GM21390 (cell line): ENCODE data around the gene TMEM186.
"Not testable (repeated sequence)": the region's sequence is repeated elsewhere in the genome, so short reads cannot be mapped to it uniquely, and the experiment has no call there.

Experiments used
- ATAC-seq: cut with Tn5 transposase; IDR thresholded peaks from one replicate; pipeline ENCODE4 v1.9.1; 2021; ENCODE audit not compliant: unreplicated experiment

TMEM186 gene

DNA sequence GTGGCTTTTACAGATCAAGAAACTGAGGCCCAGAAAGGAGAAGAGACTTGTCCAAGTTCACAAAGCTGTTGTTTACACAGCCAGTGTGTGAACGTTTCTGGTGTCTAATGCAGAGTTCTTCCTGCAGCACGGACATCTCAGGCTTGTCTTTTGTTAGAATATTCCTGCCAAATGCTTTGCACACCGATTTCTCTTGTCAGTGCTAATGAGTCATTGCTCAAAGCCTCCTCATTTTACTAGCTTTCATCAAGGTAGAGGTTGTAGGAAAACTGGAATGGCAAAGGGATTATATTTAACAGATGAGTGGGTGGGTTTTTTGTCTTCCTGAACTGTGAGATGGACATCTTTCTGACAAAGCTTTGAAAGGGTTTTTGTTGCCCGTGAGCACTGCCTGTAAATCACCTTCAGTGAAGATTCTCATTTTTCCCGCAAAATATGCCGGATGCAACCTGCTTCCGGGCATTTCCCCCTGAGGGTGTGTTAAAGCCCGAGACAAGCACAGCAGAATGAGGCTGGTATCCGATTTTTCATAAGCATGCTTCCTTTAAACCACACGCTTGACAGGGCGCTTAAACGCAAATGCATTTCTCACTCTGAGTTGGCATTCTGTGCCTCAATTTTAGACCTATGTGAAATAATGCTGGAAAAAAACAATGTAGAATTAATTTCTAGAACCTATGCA lies 14.9 kb upstream of the TMEM186 start:
- no peak for ATAC-seq

DNA sequence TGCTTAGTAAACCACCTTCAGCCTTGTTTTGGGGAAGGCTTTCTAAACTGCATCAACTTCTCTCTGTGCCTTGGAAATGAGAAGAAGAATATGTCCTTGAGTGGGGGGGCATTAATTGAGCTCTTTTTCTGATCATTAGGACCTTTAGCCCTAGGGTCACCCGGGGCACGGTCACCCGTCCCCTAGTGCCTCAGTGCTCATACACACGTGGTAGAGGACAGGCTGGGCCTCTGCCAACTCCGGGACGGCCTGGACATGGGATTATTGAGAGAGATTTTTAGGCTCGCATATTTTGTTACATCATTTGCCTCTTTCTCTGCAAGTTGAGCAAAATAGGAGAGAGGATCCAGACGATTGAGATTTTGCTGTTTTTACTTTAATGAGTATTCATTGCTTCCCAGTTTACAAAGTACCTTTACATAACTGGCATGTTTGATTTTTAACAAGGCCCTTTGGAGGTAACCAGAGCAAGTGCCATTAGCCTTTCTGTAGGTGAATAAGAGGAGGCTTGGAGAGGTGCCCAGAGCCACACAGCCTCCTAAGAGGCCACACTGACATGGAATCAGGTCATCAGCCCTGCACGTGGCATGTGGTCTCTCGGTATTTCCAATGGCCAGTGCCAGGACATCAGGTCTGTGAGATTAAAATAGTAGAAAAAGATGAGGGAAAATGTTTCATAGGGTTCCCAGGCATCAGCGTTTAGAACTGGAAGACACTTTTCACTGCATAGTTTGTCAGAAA lies 11.3 kb upstream of the TMEM186 start:
- no peak for ATAC-seq

DNA sequence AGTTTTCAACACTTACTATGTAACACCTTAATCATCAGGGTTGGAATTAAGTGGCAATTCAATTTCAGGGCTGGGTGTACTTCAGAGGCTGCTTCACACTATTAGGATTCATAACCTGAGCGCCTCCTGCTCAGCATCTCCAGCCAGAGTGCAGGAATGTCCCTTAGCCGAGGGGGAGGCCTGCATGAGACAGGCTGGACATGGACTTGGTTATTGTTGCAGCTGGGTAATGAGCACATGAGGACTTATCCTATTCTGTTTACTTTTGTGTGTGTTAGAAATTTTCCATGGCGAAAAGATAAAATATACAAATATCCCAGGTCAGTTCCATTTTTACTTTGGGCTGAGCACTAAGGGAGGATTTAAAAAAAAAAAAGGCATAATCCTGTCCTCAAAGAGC lies 10.6 kb upstream of the TMEM186 start:
- no peak for ATAC-seq

DNA sequence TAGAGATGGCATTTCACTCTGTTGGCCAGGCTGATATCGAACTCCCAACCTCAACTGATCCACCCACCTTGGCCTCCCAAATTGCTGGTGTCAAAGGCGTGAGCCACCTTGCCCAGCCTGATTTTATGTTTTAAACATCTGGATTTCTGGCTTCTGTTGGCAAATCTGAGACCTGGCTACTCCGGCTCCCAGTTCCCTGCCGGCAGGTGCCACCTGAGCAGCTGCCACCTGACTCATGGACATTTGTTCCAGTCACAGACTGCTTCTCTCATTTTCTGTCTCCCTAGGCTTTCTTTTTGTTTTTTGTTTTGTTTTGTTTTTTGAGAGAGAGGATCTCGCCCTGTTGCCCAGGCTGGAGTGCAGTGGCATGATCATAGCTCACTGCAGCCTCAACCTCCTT lies 9.8 kb upstream of the TMEM186 start:
- no peak for ATAC-seq

DNA sequence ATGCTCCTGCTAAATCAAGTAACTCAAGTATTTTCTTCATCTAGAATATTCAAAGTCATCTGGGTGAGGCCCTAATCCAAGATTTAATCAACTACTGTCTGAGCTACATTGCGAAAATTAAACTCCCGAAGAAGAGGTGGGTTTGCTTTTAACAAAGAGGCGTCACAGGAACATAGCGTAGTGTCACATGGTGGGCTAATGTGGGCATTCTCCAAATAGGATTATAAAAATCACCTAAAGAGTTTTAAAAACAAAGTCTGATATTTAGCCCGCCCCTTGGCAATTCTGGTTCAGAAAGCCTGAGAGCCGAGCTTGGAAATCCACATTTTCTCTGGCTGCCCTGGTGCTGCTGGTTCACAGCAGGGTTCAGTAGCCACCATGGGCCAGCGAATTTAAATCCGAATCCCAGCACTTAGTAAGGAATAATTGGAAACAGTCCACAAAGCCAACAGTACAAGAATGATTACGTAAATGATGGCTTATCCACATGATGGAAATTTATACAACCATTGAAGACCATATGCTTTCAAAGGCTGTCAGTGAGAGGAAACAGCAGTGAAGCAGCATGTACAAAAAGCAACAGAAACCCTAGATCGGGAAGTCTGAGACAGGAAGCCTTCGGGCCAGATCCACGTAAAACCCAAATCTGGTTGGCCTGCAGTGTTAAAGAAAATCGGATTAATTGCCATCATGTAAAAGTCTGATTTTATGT lies 9.0 kb upstream of the TMEM186 start:
- no peak for ATAC-seq

DNA sequence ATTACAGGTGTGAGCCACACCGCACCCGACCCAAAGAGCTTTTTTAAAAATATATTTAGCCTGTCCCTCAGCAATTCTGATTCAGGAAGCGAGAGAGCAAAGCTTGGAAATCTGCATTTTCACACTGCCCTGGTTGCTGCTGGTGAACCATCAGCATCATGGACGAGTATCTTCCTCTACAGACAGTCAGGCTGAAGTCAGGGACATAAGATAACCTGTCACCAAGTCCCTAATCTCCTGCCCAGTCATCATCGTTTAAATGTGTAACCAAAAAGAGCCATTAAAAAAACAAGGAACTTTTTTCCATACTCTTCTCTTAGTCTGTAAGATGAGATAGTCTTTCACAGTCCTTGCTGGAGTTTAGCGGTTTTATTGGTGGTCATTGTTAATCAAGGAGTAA lies 6.9 kb upstream of the TMEM186 start:
- ATAC-seq: no peak

DNA sequence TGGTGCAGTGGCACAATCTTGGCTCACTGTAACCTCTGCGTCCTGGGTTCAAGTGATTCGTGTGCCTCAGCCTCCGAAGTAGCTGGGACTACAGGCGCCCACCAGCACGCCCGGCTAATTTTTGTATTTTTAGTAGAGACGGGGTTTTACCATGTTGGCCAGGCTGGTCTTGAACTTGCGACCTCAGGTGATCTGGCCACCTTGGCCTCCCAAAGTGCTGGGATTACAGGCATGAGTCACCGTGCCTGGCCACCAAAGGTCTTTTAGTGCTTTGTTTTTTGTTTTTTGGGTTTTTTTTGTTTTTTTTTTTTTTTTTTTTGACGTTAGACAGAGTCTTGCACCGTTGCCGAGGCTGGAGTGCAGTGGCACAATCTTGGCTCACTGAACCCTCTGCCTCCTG lies 6.3 kb upstream of the TMEM186 start:
- not testable (repeated sequence) for ATAC-seq

DNA sequence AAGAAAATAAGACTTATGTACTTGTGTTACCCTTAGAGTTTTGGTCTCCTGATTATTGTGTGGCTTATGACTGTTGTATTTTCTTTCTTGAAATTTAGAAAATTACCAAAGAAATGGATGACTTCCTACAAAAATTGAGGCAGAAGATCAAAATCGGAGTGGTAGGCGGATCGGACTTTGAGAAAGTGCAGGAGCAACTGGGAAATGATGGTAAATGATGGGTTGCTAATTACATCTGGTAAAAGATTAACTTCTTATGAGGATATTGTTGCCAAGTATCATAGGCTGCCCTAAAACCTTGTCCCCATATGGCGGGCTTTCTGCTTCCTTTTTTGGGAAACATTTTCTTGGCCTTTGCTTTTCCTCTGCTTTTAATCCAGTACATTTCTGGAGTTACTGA lies 4.3 kb upstream of the TMEM186 start:
- no peak for ATAC-seq

DNA sequence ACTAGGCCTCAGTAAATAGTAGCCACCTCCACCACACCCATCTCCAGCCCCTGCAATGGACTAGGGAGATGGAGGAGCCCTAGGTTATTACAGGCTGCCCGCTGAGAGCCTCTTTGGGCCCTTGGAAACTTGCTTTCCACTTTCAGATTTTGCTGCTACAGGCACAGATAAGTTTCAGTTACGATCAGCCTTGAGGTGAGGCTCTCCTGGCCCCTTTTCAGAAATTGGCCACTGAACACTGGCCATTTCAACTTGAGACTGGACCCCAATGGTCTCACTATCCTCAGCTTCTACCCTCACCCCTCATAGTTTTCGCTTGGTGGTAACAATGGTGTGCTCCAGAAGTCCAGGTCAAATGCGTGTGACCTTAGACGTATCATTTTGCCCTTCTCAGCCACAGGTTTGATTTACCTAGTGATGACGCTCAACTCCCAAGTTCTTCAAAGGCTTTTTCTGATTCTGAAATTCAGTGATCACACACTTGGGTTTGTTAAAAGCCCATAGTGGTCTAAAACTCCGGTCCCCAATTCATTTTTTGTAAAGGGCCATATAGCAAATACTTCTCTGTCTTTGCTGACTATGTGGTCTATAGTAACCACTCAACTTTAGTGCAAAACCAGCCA lies 1.2 kb upstream of the TMEM186 start:
- ATAC-seq: no peak

DNA sequence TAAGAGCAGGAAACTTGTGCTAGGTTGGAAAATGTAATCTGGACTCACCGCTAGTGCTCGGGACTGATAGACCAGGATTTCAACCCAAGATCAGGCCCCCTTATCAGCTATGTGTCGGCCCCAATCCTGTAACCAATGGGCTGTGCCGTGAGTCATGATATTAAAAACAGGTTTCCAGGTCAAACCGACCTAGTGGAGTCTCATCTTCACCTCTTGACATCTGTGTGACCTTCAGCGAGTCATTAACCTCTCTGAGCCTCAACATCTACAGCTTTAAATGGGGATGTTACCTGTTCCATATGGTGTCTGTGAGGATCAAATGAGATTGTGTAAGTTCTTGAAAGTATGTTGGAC lies 712 bp upstream of the TMEM186 start:
- ATAC-seq: peak; percentile 7

DNA sequence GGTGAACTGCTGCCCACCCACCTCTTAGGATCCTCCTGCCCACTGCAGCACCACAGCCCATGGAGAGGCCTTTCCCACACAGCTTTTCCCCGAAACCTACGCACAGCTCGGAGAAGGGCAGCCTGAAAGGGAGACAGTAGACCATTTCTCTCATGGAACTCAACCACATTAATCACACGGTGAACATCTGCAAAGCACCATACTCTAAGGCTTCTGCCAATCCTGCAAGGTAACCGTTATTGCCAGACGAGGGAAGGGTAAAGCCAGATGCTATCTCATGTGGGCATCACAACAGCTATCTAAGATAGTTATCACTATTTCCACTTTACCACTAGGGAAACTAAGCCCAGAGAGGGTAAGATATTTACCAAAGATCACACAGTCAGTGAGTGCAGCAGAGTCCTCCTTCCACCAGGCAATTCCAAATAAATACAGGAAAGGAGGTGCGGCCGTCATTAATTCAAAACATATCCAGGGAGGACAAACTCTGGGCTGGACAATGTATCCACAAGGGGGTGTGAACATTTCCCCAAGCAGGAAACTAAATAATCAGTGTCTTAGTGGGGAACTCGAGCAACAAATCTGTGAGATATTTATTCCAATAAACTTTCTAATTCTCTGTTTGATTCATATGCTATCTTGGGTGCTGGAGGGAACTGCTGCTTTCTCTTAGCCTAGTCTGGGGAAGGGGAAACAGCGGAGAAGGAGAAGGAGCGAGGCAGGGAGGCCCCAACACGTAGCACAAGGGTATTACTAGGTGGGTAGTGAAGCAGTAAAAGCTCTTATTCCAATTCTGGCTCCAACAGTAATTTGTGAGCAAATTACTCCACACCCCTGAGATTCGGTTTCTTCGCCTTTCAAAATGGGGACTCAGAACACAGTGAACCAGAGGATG lies 723 bp downstream of the TMEM186 start:
- peak; percentile 0 for ATAC-seq

DNA sequence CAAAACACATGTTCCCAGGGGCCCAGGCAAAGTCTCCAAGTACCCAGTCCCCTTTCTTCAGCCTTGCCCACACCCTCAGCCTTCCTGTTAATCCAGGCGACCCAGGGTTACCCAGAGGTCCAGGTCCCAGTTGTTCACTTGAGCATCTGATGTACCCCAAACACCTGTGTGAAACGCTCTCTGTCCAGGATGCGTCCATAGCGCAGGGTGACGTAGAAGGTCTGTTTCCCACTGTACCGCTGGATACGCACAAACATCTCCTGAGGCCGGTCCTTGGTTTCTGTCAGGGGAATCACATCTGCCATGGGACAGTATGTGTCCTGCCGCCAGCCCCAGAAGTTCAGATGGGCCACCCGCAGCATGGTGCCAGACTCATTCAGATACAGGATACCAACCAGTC lies 1.6 kb downstream of the TMEM186 start:
- ATAC-seq: no peak

DNA sequence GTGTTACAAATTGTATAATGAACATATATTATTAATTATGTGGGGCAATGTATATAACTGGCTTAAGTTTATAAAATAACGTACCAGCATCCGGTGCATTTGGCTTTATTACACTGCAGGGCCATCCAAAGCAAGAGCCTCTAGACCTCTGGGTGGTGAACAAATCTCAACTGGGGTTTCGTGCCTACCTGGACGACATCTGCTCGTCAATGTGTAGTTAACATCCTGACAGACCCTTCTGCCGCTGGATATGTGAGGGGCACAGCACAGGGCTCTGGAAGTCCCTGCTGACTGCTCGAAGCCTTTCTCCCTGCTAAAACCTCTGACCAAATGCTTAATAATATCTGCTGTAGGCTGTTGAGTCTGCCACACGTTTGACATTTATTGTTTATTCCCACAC lies 2.3 kb downstream of the TMEM186 start:
- ATAC-seq: no peak

DNA sequence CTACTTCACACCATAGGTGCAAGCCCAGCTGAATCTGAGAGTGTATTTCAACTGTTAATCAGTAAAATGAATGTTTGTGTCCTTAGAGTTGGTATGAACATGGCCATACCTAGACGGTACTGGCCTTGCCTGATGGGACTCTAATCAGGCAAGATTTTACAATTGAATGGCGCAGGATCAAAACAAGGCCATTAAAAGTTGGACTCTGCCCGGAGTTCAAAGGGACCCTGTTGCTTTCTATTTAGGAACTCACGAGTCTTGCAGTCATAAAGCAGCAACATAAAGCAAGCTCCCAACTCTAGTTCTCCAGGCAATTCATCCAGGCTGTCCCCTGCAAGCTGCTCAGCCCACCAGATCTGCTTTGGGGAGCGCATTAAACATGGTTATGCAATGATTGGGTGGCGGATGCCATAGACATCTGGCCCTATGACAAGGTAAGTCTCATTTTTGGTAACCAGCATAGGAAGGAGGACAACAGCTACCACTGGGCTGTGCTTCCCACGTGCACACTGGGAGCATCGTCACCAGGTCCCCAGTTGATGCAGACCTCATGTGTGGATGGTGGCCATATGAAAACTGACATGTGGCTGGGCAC lies 8.8 kb downstream of the TMEM186 start:
- no peak for ATAC-seq

DNA sequence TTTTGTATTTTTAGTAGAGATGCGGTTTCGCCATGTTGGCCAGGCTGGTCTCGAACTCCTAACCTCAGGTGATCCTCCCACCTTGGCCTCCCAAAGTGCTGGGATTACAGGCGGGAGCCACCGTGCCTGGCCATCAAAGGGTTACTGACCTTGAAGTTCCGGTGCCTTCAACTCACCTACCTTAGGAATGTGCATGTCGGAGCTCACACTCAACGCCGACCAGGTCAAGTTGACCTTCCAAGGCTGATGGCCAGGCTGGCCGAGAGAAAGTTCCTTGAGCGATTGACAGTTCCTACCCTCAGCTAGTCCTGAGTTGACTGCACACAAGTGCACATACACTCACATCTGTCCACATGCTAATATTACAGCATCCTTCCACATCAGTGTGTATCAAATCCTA lies 11.1 kb downstream of the TMEM186 start:
- ATAC-seq: not testable (repeated sequence)

DNA sequence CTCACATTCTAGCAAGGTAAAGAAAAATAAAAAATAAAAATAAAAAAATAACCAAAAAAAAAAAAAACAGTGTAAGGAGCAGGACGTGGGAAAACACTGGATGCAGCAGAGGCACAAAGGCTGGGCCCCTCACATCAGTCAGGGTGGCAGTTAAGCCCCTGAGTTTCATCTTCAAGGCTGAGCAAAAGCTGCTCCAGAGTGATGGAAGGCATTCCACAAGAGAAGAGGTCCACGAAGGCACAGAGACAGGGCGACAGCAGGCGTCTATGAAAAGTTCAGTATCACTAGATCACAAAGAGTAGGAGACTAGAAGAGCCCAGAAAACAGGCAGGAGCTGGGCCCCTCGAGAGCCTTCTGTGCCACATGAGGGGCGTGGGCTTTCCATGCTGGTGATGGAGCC lies 12.0 kb downstream of the TMEM186 start:
- ATAC-seq: no peak

DNA sequence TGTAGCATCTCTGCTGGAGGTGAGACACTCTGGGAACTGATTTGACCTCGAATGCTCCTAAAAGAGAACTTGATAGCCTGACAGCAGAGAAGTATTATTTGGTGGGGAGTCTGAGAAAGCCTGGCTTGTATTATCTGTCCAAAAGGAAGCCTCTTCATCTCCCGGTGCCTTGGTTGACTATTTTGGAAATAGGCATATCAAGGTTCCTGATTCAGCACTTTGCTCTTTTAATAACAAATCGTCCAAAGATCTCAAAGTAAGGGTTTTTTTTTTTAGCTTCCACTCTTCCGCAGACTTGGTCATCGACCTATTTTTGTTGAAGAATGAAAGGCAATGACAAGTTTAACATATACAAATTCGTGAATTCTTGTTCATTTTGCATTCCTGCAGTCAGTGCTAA lies 14.8 kb downstream of the TMEM186 start:
- no peak for ATAC-seq

DNA sequence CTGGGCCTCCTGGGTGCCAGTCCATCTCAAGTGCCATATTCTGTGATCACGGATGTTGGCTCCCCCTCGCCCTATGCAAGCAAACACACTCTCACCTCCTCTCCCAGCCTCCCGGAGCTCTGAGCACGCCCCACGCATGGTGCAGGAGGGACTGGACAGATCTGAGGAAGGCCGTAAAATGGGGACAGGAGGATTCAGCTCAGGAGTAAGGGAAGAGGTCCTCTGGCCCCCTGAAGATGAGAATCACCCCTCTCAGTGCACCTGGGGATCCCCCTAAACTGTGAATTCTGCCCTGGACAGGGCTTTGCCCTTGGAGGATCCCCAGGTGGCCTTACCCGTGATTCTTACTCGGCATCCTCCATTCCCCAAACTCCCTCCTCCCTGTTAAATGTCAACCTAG lies 15.6 kb downstream of the TMEM186 start:
- ATAC-seq: no peak

DNA sequence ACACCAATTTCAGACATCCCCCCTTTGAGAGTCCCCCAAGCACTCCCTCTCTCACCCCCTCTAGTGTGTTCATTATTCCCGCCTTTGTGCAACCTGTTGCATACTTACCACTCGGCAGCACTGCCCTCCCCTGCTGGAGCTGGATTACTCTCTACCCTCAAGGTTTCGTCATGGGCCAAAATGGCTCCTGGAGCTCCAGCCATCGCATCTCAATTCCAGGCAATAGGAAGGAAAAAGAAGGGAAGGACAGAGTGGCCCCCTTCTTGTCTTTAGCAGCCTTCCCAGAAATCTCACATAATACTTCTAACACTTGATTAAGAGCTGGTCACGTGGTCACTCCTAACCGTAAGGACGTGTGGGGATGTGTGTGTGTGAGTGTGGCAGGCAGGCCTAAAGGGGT lies 20.2 kb downstream of the TMEM186 start:
- no peak for ATAC-seq

DNA sequence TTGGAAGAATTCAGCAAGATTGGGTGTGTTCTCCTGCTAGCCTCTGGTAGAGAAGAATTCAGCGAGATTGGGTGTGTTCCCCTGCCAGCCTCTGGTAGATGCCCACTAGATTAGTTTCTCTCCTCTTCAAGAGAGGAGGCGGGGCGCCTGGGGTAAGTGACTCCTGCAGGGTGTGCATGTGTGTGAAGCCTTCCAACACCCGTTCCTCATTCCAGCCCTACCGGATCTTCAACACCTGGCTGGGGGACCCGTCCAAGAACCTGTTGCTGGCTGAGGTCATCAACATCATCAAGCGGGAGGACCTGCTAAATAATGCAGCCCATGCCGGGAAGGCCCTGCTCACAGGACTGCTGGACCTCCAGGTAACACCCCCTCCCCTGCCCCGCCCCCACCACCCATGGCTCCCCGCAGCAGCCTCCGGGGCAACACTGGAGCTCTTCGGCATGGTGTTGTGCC lies 21.3 kb downstream of the TMEM186 start:
- no peak for ATAC-seq
